ENCODE measurements around the gene PHAX. TPM values are rescaled to one million over a fixed set of nuclear protein-coding genes. Genes with fewer than 3 reads are reported as not detected.
A peak's percentile ranks its signal among the peaks of the same experiment; 100 is the strongest.
"Not testable (repeated sequence)": the region's sequence is repeated elsewhere in the genome, so short reads cannot be mapped to it uniquely, and the experiment has no call there.

Gene PHAX
- total and polyA plus RNA-seq, 9 donors, result 33.1 to 55.7 (median 44.1) TPM

DNA sequence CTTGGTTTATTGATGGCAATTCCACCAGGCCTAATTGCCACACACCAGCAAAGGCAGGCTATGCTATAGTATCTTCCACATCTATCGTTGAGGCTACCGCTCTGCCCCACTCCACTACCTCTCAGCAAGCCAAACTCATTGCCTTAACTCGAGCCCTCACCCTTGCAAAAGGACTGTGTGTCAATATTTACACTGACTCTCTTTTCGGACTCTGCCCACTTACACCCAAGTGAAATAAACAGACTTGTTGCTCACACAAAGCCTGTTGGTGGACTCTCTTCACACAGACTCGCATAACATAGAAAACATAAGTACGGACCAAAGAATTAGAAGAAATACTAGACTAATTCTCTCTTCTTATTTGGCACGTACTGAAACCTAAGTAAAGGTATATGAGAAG is 48.3 kb downstream of the PHAX start:
- not testable (repeated sequence) for H3K4me1 ChIP-seq (ENCODE audit: control insufficient read depth, insufficient read depth, low read length); H3K27me3 ChIP-seq (ENCODE audit: control insufficient read depth, insufficient read depth, low read length); H3K4me3 ChIP-seq (ENCODE audit: low read length); H3K36me3 ChIP-seq (ENCODE audit: control insufficient read depth, insufficient read depth, low read length); H3K9me3 ChIP-seq (replicated peaks; ENCODE audit: control insufficient read depth, low read depth, low read length); DNase-seq; H3K27ac ChIP-seq (ENCODE audit: low read length)
- 81% methylated on average over 3 of the region's 7 CpGs for WGBS (ENCODE audit: insufficient coverage)

DNA sequence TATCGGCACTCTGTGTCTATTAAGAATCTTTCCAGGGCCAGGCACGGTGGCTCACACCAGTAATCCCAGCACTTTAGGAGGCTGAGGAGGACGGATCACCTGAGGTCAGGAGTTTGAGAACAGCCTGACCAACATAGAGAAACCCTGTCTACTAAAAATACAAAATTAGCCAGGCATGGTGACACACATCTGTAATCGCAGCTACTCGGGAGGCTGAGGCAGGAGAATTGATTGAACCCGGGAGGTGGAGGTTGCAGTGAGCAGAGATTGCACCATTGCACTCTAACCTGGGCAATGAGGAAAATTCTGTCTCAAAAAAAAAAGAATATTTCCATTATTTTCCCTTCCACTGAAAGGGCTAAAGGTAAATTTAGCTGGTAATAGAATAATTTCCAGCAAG is 49.0 kb downstream of the PHAX start:
- not testable (repeated sequence) for DNase-seq; H3K4me1 ChIP-seq (ENCODE audit: control insufficient read depth, insufficient read depth, low read length); H3K36me3 ChIP-seq (ENCODE audit: control insufficient read depth, insufficient read depth, low read length); H3K27ac ChIP-seq (ENCODE audit: low read length); H3K9me3 ChIP-seq (replicated peaks; ENCODE audit: control insufficient read depth, low read depth, low read length); H3K4me3 ChIP-seq (ENCODE audit: low read length); H3K27me3 ChIP-seq (ENCODE audit: control insufficient read depth, insufficient read depth, low read length)
- 80% methylated on average over 1 of the region's 6 CpGs for WGBS (ENCODE audit: insufficient coverage)

- Histone ChIP-seq H3K4me3 (ENCODE audit: low read length) (no peak overlapping the region), H3K27me3 (ENCODE audit: control insufficient read depth, insufficient read depth, low read length) (no peaks in the 10 kb centered on the region), H3K4me1 (ENCODE audit: control insufficient read depth, insufficient read depth, low read length) (no peaks in the 10 kb centered on the region), H3K36me3 (ENCODE audit: control insufficient read depth, insufficient read depth, low read length) (no peaks in the 10 kb centered on the region), H3K27ac (ENCODE audit: low read length) (no peak overlapping the region), H3K9me3 (replicated peaks; ENCODE audit: control insufficient read depth, low read depth, low read length) (no peaks in the 10 kb centered on the region)
- DNase-seq, result no peak
- no CpG with 5 or more reads among the region's 1 CpG for WGBS (ENCODE audit: insufficient coverage)
Measured at GRCh38 chr5:126650463-126650862, 49.7 kb downstream of the PHAX start.

DNA sequence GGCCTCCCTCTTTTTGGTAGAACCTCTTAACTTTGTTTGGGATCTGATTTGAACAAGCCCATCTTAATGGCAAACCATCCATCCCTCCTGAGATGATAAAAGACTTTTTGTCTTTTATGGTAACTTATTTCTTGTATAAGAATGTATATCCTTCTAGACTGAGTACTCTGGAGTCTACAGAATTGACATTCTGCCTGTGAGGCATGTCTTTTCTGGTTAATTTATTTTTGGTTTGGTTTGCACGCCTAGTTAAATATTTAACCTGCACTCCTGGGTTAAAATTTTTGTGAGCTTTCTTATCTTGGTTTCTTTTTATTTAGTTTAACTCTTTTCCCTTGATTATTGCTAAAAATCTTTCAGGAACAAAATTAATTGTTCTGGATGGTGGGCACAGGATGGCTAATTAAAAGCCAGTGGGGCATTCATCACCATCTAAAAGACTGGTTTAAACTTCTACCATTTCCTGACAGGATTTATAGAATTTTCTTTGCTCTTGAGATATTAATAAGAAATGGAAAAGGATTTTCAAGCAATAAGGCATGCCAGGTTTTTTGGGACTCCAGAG is 50.3 kb downstream of the PHAX start:
- Histone ChIP-seq H3K9me3 (replicated peaks; ENCODE audit: control insufficient read depth, low read depth, low read length) (no peaks in the 10 kb centered on the region), H3K27me3 (ENCODE audit: control insufficient read depth, insufficient read depth, low read length) (no peaks in the 10 kb centered on the region), H3K4me3 (ENCODE audit: low read length) (no peak overlapping the region), H3K4me1 (ENCODE audit: control insufficient read depth, insufficient read depth, low read length) (no peaks in the 10 kb centered on the region), H3K36me3 (ENCODE audit: control insufficient read depth, insufficient read depth, low read length) (no peaks in the 10 kb centered on the region), H3K27ac (ENCODE audit: low read length) (no peak overlapping the region)
- no peak for DNase-seq
- no CpG with 5 or more reads among the region's 1 CpG for WGBS (ENCODE audit: insufficient coverage)

DNA sequence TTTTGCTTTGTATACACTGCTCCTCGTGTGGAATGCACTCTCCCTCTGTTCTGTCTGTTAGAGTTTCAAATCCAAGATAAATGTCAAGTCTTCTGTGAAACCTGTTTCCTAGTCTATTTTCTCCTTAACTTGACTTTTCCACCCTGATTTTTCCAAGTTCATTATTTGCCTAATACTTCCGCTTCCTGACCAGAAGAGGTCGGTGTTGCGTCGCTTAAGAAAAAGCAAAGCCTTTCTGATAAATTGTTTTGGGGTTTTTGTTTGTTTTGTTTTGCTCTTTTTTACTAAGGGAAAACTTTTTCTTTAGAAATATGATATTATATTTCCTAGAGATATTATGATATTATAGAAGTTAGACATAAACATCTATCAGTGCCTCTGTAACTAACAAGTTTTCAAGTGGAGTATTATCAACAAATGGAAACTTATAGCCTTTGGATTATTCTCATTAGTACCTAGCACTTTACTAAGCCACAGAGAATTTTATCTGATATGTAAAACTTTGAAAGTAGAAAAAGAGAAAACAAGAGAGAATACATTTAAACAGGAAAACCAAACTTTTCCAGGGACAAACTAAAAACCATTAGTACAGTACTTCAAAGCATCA is 55.8 kb downstream of the PHAX start:
- peak; percentile 54 for DNase-seq
- no peak overlapping the region for H3K4me3 ChIP-seq (ENCODE audit: low read length)

DNA sequence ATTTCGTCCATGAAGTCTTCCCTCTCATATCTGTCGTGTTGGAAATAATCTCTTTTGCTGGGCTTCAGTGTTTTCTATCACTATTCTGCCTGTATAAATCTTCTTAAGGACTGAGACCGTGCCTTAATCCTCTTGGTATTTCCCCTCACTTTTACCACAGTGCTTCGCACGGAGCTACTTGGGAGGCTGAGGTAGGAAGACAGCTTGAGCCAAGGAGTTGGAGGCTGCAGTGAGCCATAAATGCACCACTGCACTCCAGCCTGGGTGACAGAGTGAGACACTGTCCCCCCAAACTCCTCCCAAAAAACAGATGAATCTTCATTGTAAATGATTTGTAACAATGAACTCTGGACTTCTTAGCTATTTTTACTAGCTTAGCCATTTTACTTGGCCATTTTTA is 57.8 kb downstream of the PHAX start:
- no peaks in the 10 kb centered on the region for H3K9me3 ChIP-seq (replicated peaks; ENCODE audit: control insufficient read depth, low read depth, low read length)
- no peaks in the 10 kb centered on the region for H3K4me1 ChIP-seq (ENCODE audit: control insufficient read depth, insufficient read depth, low read length)
- no peaks in the 10 kb centered on the region for H3K27me3 ChIP-seq (ENCODE audit: control insufficient read depth, insufficient read depth, low read length)
- H3K36me3 ChIP-seq (ENCODE audit: control insufficient read depth, insufficient read depth, low read length), result no peaks in the 10 kb centered on the region
- no peak overlapping the region for H3K27ac ChIP-seq (ENCODE audit: low read length)
- H3K4me3 ChIP-seq (ENCODE audit: low read length), result no peak overlapping the region
- no peak for DNase-seq
- WGBS (ENCODE audit: insufficient coverage), result 44% methylated on average over 2 of the region's 5 CpGs

More for the DNA sequence above, 55.8 kb downstream of the PHAX start:
- H3K4me1 ChIP-seq (ENCODE audit: control insufficient read depth, insufficient read depth, low read length), result no peaks in the 10 kb centered on the region
- WGBS (ENCODE audit: insufficient coverage), result 0% methylated on average over 1 of the region's 5 CpGs
- H3K27me3 ChIP-seq (ENCODE audit: control insufficient read depth, insufficient read depth, low read length), result no peaks in the 10 kb centered on the region
- no peak overlapping the region for H3K27ac ChIP-seq (ENCODE audit: low read length)
- no peaks in the 10 kb centered on the region for H3K9me3 ChIP-seq (replicated peaks; ENCODE audit: control insufficient read depth, low read depth, low read length)
- H3K36me3 ChIP-seq (ENCODE audit: control insufficient read depth, insufficient read depth, low read length), result no peaks in the 10 kb centered on the region

- no CpG with 5 or more reads among the region's 2 CpGs for WGBS (ENCODE audit: insufficient coverage)
- Histone ChIP-seq H3K36me3 (ENCODE audit: control insufficient read depth, insufficient read depth, low read length) (no peaks in the 10 kb centered on the region), H3K4me3 (ENCODE audit: low read length) (no peak overlapping the region), H3K4me1 (ENCODE audit: control insufficient read depth, insufficient read depth, low read length) (no peaks in the 10 kb centered on the region), H3K9me3 (replicated peaks; ENCODE audit: control insufficient read depth, low read depth, low read length) (no peaks in the 10 kb centered on the region), H3K27me3 (ENCODE audit: control insufficient read depth, insufficient read depth, low read length) (no peaks in the 10 kb centered on the region), H3K27ac (ENCODE audit: low read length) (no peak overlapping the region)
- no peak for DNase-seq
Measured at GRCh38 chr5:126659805-126660482, 59.2 kb downstream of the PHAX start.

- Histone ChIP-seq H3K27ac (ENCODE audit: low read length) (no peak overlapping the region), H3K4me3 (ENCODE audit: low read length) (no peak overlapping the region), H3K4me1 (ENCODE audit: control insufficient read depth, insufficient read depth, low read length) (no peaks in the 10 kb centered on the region), H3K36me3 (ENCODE audit: control insufficient read depth, insufficient read depth, low read length) (no peaks in the 10 kb centered on the region), H3K27me3 (ENCODE audit: control insufficient read depth, insufficient read depth, low read length) (no peaks in the 10 kb centered on the region), H3K9me3 (replicated peaks; ENCODE audit: control insufficient read depth, low read depth, low read length) (peaks cover 2% of the 10 kb centered on the region)
- no peak for DNase-seq
- WGBS (ENCODE audit: insufficient coverage), result no CpG with 5 or more reads among the region's 2 CpGs
Measured at GRCh38 chr5:126664586-126664985, 63.8 kb downstream of the PHAX start.

DNA sequence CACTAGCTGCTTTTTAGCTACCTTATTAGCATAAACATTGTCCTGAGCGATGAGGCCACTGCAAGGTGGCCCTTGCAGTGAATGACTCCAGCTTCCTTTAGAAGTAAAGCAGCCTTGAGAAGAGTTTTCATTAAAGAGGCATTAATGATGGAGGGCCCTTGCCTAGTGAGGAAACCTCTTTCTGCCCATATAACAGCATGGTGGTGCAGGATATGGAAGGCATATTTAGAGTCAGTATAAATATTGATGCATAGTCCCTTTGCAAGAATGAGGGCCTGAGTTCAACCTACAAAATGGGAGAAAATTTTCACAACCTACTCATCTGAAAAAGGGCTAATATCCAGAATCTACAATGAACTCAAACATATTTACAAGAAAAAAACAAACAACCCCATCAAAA is 69.4 kb downstream of the PHAX start:
- not testable (repeated sequence) for H3K27me3 ChIP-seq (ENCODE audit: control insufficient read depth, insufficient read depth, low read length); DNase-seq; H3K4me3 ChIP-seq (ENCODE audit: low read length); H3K36me3 ChIP-seq (ENCODE audit: control insufficient read depth, insufficient read depth, low read length); H3K27ac ChIP-seq (ENCODE audit: low read length); H3K9me3 ChIP-seq (replicated peaks; ENCODE audit: control insufficient read depth, low read depth, low read length); H3K4me1 ChIP-seq (ENCODE audit: control insufficient read depth, insufficient read depth, low read length)
- WGBS (ENCODE audit: insufficient coverage), result 100% methylated on average over 1 of the region's 1 CpG

DNA sequence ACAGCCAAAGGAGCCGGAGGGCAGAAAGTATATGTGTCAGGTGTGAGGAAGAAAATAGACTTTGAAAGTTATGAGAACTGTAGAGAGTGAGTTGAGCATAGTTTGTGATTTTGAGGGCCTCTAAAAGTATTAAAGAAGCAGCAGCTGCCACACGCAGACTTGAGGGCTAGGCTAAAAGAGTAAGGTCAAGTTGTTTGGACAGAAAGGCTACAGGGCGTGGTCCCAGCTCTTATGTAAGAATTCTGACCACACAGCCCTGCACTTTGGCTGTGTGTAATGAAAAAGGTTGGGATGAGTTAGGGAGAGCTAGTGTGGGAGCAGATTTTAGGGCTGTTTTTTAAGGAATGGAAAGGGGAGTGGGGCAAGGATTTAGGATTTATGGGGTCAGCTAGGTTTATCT is 70.9 kb downstream of the PHAX start:
- H3K4me3 ChIP-seq (ENCODE audit: low read length); H3K36me3 ChIP-seq (ENCODE audit: control insufficient read depth, insufficient read depth, low read length); DNase-seq; H3K4me1 ChIP-seq (ENCODE audit: control insufficient read depth, insufficient read depth, low read length); H3K27ac ChIP-seq (ENCODE audit: low read length); H3K27me3 ChIP-seq (ENCODE audit: control insufficient read depth, insufficient read depth, low read length); H3K9me3 ChIP-seq (replicated peaks; ENCODE audit: control insufficient read depth, low read depth, low read length): not testable (repeated sequence)
- 88% methylated on average over 3 of the region's 3 CpGs for WGBS (ENCODE audit: insufficient coverage)

All from muscle of leg (tissue), 11 donors.